Measurements from ENCODE around the gene TAF1C. TPM values are rescaled to one million over a fixed set of nuclear protein-coding genes. Genes with fewer than 3 reads are reported as not detected.
A peak's percentile ranks its signal among the peaks of the same experiment; 100 is the strongest.

The TAF1C gene
- total RNA-seq, 1 experiment from 2014 or later = 31.9 TPM

- peak overlapping the region; percentile 39; the same call in 1 of the 2 replicates for H3K27ac ChIP-seq (ENCODE audit: low read length)
- no peak overlapping the region for H3K4me3 ChIP-seq (ENCODE audit: low read depth in 2 of 2, low read length in 2 of 2)
- POLR2A ChIA-PET = interaction anchor here (0.6 kb wide), 1 partner anchor 342 kb away, joined by 3 read pairs; no protein-coding TSS in a partner anchor
- in situ Hi-C loops (cut with HindIII; ENCODE audit: low pct_unique_long_range_greater_than_20kb, low sequenced_read_pairs) (no loop called here), intact Hi-C loops (cut with micrococcal nuclease; ENCODE audit: unreplicated experiment) (no loop called here)
- no peak for TF ChIP-seq POLR2AphosphoS5 (IDR thresholded peaks at IDR 0.05; ENCODE audit: low read depth, low read length)
- peak; percentile 22; the same call in 1 of the 2 replicates for TF ChIP-seq TCF7L2 (IDR thresholded peaks at IDR 0.05; ENCODE audit: low read depth, low read length)
- no peak for TF ChIP-seq CTCF (IDR thresholded peaks at IDR 0.05)
- H3K9me3 ChIP-seq (ENCODE audit: control insufficient read depth, insufficient read depth, low read depth, low read length) = no peaks in the 10 kb centered on the region
- no peak for DNase-seq (ENCODE audit: low read depth, low spot score)
- CTCF ChIA-PET = no interaction called here
- no TSS peak for BruUV-seq (replicated peaks)
- no peaks in the 10 kb centered on the region for H3K27me3 ChIP-seq (ENCODE audit: control insufficient read depth, insufficient read depth, low read length)
- no peak for ATAC-seq
- H3K4me1 ChIP-seq (ENCODE audit: control insufficient read depth, insufficient read depth, low read length) = no peaks in the 10 kb centered on the region; the same call in 1 of the 2 replicates
- H3K36me3 ChIP-seq (ENCODE audit: control insufficient read depth, insufficient read depth, low read length) = no peaks in the 10 kb centered on the region
Measured at GRCh38 chr16:84138824-84139627, 47.8 kb downstream of the TAF1C start.

- Histone ChIP-seq H3K4me3 (ENCODE audit: low read depth in 2 of 2, low read length in 2 of 2) (no peak overlapping the region), H3K27me3 (ENCODE audit: control insufficient read depth, insufficient read depth, low read length) (no peaks in the 10 kb centered on the region), H3K4me1 (ENCODE audit: control insufficient read depth, insufficient read depth, low read length) (no peaks in the 10 kb centered on the region; the same call in 1 of the 2 replicates), H3K27ac (ENCODE audit: low read length) (peak overlapping the region; percentile 39; the same call in 1 of the 2 replicates), H3K36me3 (ENCODE audit: control insufficient read depth, insufficient read depth, low read length) (no peaks in the 10 kb centered on the region), H3K9me3 (ENCODE audit: control insufficient read depth, insufficient read depth, low read depth, low read length) (no peaks in the 10 kb centered on the region)
- intact Hi-C loops (cut with micrococcal nuclease; ENCODE audit: unreplicated experiment) (no loop called here), in situ Hi-C loops (cut with HindIII; ENCODE audit: low pct_unique_long_range_greater_than_20kb, low sequenced_read_pairs) (no loop called here)
- TF ChIP-seq POLR2AphosphoS5 (IDR thresholded peaks at IDR 0.05; ENCODE audit: low read depth, low read length) (no peak), TCF7L2 (IDR thresholded peaks at IDR 0.05; ENCODE audit: low read depth, low read length) (no peak), REST (IDR thresholded peaks at IDR 0.05; ENCODE audit: insufficient read depth in 1 of 2, low read depth in 2 of 2, low read length in 1 of 2) (no peak), CTCF (IDR thresholded peaks at IDR 0.05) (no peak), SIN3A (IDR thresholded peaks at IDR 0.05; ENCODE audit: borderline replicate concordance, insufficient read depth, low read depth, low read length) (no peak)
- DNase-seq (ENCODE audit: low read depth, low spot score) (no peak), ATAC-seq (no peak)
- POLR2A ChIA-PET = interaction anchor here (0.6 kb wide), 1 partner anchor 343 kb away, joined by 3 read pairs; no protein-coding TSS in a partner anchor
- no TSS peak for BruUV-seq (replicated peaks)
- CTCF ChIA-PET = no interaction called here
Measured at GRCh38 chr16:84138500-84138823, 48.4 kb downstream of the TAF1C start.
